SK-MEL-5 (cell line): ENCODE results near the gene SCLY. TPM values are rescaled to one million over a fixed set of nuclear protein-coding genes. Genes with fewer than 3 reads are reported as not detected.

Source experiments
- DNase-seq: peaks from one replicate; pipeline ENCODE4 v3.0.0-alpha.2; 2016; ENCODE audit warnings: low read depth, low spot score
- in situ Hi-C: cut with HindIII; loops from 2 replicates; pipeline ENCODE4 v1.10.0; 2016; ENCODE audit warnings: low sequenced_read_pairs, high pct_unique_total_duplicates, low pct_unique_long_range_greater_than_20kb
- polyA plus RNA-seq, 2 experiments: library from polyadenylated mRNA; depleted of rRNA; stranded (reverse); fragments of >200 nt; gene quantifications; 2 replicates each; pipeline ENCODE4 v1.2.3, GENCODE V29; 2015
- total RNA-seq: library from RNA; depleted of rRNA; stranded (reverse); fragments of >200 nt; shearing (Covaris generic); gene quantifications from 2 replicates; pipeline ENCODE4 v1.2.3, GENCODE V29; 2014; rRNA removed

SCLY gene, protein sequence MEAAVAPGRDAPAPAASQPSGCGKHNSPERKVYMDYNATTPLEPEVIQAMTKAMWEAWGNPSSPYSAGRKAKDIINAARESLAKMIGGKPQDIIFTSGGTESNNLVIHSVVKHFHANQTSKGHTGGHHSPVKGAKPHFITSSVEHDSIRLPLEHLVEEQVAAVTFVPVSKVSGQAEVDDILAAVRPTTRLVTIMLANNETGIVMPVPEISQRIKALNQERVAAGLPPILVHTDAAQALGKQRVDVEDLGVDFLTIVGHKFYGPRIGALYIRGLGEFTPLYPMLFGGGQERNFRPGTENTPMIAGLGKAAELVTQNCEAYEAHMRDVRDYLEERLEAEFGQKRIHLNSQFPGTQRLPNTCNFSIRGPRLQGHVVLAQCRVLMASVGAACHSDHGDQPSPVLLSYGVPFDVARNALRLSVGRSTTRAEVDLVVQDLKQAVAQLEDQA
- 64.8 and 71.6 TPM in 2 replicates for total RNA-seq
- polyA plus RNA-seq (2015; cell fraction: cytosol; rRNA removed) = 67.6 and 75.1 TPM in 2 replicates
- 76.0 and 82.3 TPM in 2 replicates for polyA plus RNA-seq (2015; cell fraction: nucleus; rRNA removed)

DNA sequence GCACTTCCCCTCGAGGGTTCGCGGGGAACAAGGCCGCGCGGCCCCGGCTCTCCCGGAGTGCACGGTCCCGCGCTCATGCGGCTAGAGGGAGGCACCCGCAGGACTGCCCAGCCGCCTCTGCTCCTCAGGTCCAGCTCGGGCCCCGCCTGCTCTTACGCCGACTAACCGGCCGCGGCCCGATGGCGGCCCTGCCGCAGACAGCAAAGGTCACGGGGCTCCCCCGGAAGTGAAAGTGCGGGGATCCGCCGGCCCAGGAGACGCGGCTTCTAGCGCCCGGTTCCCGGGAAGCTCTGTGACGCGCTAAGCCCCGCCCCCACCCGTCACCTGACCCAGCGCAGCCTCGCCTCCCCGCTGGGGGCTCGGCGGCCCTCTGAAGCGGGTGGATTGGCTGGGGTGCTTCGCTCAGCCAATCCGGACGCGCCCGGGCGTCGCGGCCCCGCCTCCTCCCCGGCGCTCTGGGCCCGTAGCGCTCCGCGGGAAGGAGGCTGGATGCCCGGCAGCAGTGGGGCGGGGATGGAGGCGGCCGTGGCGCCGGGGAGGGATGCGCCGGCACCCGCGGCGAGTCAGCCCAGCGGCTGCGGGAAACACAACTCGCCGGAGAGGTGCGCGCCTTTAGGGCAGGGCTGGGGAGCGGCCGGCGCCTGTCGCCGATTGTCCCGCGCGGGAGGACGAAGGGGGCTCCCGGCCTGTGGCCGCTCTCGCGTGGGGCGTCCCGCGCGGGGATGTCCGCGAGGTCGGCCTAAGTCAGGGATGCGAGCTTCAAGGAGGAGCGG, at the start of gene SCLY:
SCLY (plus strand) TSS at position 460 of the 773 bp plus-strand sequence; CDS start at position 514, 54 bp downstream.
- in situ Hi-C loops = no loop called here
- DNase-seq = peak; percentile 95

DNA sequence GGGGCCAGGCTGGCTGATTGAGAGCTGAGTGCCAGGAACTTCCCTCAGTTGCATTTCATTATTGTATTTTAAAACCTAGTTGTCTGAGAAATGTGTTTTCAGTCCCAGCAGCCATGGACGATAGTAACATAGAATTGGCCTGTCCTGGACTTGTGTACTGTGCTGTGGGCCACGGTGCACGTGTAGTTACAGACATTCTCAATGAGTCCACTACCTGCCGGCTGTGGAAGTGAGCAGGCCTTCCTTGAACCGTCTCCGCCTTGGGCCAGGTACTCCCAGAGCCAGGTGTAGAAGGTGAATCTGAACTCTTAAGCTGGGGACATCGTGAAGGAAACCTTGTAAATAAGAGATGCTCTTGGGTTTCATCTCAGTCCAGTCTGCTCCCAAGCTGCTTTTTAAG, 47.0 kb upstream of the SCLY start:
- in situ Hi-C loops = no loop called here
- DNase-seq = no peak

DNA sequence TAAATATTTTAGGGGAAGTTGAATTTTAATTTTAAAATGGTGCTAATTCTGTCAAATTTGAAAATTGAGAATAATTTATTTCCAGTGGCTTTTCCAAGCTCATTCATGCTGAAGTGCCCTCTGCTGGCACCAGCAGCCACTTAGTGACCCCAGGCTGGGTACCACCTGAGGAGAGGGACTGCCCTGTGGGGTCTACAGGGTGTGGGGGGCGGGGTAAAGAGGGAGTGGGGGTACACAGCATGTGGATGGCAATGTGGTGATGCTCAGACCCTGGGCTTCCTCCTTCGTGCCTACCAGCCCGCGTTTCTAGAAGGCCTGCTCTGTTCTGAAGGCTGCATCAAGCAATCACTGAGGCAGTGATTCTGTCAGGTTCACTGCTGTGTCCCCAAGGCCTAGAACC, 45.1 kb upstream of the SCLY start:
- DNase-seq = no peak
- in situ Hi-C loops = no loop called here

DNA sequence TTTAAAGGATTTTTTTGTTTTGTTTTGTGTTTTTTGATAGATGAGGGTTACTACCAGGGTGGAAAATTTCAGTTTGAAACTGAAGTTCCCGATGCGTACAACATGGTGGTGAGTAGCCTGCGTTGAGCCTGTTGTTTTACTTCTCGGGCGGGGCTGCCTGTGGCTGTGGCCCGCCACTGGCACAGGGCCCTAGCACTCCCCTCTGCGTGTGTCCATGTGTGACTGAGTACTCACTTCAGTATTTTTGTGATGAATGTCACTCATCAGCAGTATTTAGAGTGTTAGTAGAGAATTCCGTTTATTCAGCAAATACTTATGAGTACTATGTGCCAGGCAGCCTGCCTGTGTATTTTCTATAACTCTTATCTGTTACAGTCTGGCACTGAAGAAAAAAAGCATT, 44.3 kb upstream of the SCLY start:
- in situ Hi-C loops = no loop called here
- DNase-seq = no peak

DNA sequence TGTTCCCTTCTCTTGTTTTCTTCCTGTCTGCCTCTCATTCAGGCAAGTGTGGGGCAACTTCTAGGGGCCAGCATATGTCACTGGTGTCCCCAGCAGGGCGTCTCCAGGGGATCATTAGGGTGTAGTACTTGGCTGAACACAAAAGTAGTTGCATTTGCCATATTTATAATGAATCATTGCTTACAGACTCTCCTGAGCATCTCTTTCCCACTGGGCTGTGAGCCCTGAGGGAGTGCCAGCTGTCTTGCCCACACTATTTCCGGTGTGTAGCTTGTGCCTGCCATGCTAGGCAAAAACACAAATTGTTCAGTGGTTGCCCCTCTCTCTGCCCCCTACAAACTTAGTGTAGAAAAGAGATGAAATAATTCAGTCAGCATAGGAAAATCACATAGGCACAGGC, 40.8 kb upstream of the SCLY start:
- DNase-seq = no peak
- in situ Hi-C loops = no loop called here

DNA sequence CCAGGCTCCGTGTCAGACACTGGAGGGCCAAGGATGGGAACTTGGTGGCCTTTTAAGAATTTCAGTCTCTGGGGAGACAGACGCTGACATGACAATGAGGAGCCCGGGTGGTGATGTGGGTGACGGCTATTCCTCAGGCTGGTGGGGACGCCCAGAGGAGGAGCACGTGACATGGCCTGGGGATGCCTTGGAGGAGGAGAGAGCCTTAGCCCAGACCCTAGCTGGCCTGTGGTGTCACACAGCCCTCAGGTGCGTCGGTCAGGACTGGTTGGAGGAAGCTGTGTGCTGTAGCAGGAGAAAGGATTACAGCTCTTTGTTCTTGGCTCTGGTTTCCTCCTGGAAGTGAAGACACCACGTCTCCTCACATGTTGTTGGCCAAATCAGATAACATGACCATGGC, 40.0 kb upstream of the SCLY start:
- DNase-seq = no peak
- in situ Hi-C loops = no loop called here

DNA sequence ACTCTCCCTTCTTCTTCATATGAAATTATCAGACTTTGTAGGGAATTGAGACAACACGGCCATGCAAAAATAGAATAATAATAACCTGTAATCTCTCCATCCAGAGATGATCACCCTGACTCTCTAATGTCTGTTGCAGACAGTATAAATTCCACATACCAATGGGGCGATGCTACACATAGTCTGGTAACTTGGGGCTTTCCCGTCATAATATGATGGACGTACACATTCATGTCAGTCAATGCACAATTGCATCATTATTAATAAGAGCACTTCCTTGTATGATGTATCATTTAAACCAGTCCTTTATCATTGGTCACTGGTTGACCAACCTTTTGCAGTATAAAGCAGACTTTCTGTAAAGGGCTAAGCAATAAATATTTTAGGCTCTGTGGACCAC, 39.5 kb upstream of the SCLY start:
- no peak for DNase-seq
- in situ Hi-C loops = no loop called here

DNA sequence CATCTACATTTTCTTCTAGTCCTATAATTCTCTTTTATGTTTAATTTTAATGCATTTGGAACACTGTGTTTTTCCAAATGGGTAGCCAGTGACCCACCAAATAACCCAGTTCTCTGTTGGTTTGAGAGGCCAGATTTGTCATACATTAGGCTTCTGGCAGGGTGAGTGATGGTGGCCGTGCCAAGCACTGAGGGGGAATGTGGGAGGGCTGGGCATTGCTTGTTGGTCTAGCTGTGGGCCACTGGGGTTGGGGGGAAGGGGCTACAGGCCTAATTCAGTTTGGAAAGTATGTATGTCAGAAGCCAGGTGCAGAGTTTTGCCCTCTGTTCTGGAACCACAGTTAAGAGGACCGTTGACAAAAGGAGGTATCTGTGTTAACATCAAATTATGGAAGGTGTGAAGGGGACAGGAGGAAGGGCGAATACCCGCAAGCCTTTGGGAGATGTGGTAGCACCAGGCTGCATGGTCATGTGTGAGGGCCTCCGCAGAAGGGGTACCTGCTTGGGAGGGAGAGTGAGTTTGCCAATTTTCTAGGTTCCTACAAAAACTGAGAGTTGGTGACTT, 38.1 kb upstream of the SCLY start:
- no peak for DNase-seq
- in situ Hi-C loops = no loop called here

DNA sequence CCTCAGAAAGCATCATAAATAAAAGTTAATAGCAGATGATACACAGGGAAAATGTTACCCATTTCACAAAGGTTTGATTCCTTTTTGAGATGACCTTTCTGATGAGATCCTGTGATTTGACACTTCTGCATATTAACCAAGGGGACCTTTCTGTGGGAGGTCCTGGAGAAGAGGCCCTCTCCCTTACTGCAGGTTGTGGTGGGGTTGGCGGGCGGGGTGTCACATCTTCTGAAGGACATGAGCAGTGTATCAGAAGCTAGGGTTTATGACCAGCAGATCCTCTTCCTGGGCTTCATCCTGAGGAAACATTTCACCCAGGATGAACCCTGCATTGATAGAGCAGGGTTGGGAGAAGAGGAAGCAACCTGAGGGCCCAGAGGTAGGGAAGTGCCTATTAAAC, 37.2 kb upstream of the SCLY start:
- no peak for DNase-seq
- in situ Hi-C loops = no loop called here

DNA sequence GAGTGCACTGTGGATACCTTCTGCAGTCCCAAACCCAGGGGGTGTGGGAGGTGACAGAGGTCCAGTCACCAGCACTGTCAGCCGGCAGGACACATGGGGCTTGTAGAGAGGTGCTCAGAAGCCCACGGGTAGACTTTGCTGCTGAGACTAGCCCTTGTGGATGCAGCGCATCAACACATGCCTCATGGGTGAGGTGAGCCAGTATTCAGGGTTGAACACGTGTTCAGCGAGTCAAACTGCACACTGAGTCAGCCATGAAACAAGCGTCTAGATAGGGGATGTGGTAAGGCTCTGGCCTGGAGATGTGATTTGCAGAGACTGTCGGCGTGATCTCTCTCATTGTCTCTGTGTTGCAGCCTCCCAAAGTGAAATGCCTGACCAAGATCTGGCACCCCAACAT, 35.8 kb upstream of the SCLY start:
- in situ Hi-C loops = no loop called here
- no peak for DNase-seq

DNA sequence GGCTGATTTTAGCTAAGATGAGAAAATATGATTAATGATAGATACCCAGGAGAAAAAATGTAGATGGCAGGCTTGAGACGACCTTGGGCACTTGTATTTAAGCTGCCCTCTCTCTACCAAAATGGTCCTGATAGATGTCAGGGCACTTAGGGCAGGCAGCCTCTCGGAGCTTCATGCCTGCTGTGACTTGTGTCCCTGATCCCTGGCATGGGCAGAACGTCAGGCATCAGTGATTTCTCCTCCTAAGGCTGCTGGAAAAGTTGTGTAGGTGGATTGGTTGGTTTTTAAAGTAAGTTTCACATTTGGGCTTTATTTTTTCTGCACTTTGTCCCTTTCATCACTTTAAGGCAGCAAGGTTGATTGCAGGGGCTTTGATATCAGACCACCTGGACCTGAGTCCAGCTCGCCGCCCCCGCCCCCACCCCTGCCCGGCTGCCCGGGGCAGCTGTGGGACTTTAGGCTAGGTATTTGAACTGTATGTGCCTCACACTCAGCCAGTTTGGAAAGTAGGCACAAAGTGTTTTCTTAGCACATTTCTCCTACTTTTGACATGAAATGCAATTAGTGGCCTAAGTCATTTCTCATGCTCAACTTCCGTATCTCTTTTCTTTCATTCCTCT, 35.0 kb upstream of the SCLY start:
- DNase-seq = no peak
- in situ Hi-C loops = no loop called here

DNA sequence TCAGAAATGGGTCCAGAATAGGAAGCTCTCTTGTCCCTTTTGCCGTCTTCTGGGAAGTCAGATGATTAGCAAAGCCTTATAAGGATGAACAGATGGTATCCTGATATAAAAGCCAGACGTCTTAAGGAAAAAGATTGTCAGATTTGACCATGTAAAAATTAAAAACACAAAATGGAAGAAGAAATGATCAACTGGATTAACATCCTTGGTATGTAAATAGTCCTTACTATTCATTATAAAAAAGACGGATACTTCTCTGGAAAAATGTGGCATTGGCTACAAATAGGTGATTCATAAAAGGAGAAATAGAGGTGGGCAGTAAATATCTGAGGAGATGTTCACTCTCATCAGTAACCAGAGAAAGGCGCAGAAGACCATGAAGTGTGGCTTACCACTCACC, 33.7 kb upstream of the SCLY start:
- no peak for DNase-seq
- in situ Hi-C loops = no loop called here

DNA sequence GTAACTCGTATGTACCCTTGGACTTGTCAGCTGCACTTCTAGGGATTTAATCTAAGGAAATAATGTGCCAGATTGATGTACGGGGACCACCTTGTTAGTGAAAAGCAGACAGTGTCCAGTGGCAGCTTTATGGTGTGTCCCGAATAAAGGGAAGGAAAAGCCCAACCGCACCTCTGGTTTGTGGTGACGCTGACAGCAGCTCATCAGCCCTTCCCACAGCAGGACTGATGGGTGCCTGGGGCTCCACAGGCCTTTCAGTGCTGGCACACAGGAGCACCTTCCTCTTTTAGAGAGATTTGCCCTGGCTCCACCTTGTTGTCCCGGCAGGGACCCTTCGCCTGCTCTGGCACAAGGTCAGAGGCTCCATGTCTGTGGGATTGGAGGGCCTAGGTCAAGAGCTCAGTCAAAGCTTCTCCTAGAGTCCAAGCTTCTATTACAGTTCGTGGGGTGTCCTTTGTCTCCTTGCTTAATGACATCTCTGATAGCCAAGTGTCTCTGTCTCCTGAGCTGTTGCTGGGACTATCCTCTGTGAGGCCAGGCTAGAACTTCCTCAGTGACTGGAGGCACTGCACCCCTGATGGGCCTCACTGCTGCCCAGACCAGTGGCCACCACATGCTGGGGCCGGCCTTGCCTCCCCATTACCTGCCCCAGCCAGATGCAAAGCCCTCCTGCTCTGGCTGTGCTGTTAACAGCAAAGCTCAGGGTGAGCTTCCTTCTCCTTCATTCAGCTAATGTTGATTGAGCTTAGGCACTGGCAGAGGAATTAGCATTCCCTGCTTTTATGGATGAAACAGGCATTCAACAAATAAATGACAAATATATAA, 33.0 kb upstream of the SCLY start:
- in situ Hi-C loops = no loop called here
- no peak for DNase-seq

DNA sequence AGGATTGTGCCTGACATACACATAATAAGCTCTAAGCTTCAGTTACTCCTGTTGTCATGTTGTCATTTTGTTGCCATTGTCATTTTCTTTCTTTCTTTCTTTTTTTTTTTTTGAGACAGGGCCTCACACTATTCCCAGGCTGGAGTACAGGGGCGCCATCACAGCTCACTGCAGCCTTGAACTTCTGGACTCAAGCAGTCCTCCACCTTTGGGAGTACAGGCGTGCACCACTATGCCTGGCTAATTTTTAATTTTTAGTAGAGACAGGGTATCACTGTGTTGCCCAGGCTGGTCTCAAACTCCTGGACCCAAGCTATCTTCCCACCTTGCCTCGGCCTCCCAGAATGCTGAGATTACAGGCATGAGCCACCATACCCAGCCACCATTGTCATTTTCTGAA, 30.9 kb upstream of the SCLY start:
- in situ Hi-C loops = no loop called here
- DNase-seq = no peak

DNA sequence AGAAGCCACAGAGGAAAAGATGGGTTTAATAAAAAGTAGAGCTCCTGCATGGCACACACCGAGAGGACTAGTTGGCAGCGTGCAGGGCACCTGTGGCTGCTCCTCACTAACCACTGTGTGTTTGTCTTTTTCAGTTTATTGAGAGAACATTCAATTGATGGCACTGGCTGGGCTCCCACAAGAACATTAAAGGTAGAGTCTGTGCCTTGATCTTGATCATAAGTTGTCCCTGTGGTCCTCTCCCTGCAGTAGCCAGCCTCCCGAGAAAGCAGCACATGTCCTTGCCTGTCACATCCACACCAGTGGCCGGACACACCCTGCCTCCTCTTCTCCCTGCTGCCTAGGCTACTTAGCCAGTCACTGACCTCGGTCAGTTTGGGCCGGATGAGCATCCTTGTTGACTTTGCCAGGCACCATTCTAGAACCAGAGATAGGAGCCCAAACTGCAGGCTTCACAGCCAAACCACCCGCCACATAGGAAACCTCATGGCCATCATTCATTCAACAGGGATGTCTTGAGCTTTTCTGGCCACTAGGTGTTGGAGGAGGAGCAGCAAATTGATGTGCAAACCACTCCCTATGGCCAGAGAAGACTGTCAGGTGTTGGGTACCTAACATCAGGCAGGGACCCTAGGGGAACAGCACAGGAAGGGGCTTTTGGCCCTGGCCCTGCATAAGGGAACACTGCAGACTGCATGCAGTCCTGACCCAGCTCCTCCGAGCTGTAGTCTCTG, 30.2 kb upstream of the SCLY start:
- in situ Hi-C loops = no loop called here
- DNase-seq = no peak

DNA sequence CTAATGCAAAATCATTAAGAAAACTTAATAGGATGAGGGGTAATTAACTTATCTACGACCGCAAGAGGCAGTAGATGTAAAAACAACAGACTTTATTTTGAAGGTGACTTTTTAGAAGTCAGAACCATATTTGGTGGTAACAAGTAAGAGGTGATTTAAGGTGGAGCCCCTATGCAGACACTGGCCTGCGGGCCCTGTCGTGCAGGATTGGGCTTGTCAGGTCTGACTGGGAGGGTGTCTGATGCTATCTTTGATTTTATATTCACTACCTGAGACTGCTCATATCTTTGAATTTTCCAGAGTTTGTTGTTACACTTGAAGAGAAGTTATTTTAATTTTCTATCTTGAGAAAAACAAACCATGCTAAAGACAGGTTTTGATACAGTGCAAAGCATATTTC, 29.1 kb upstream of the SCLY start:
- DNase-seq = no peak
- in situ Hi-C loops = no loop called here
